K562 treated with DMSO at 1 percent for 4 hours (cell line): Measurements from ENCODE around the gene B3GALNT2. TPM values are rescaled to one million over a fixed set of nuclear protein-coding genes. Genes with fewer than 3 reads are reported as not detected.

ENCODE experiments used
- total RNA-seq: library from RNA; unstranded; fragments of 300-600 nt; gene quantifications from 2 replicates; pipeline ENCODE4 v1.2.3, GENCODE V29; 2022; ENCODE audit not compliant: insufficient read depth

B3GALNT2 gene
- 11.4 and 14.6 TPM in 2 replicates for total RNA-seq

GRCh38 chr1:235504122-235504493, at the start of gene B3GALNT2:
Gene B3GALNT2, minus strand, starts transcription at chr1:235504452. Its CDS starts 200 bp downstream, at chr1:235504252.

Other genes with a start within 250 kb of the B3GALNT2 start
- gene ARID4B, start 176.3 kb downstream of the B3GALNT2 start, total RNA-seq: 10.0 and 16.7 TPM in 2 replicates
- gene GGPS1, start 175.9 kb downstream of the B3GALNT2 start, total RNA-seq: 21.1 and 26.0 TPM in 2 replicates
- gene TBCE, start 137.0 kb downstream of the B3GALNT2 start, total RNA-seq: 41.6 and 42.9 TPM in 2 replicates
- not detected in 2 replicates for gene GNG4, start 145.3 kb upstream of the B3GALNT2 start, total RNA-seq